Esophagus muscularis mucosa (tissue), 4 donors: ENCODE data around the gene GJC2. TPM values are rescaled to one million over a fixed set of nuclear protein-coding genes. Genes with fewer than 3 reads are reported as not detected.
"Not testable (repeated sequence)": the region's sequence is repeated elsewhere in the genome, so short reads cannot be mapped to it uniquely, and the experiment has no call there.

ENCODE experiments used
- DNase-seq: peaks from one replicate; pipeline ENCODE4 v3.0.0-alpha.2; 2017; ENCODE audit errors: extremely low spot score
- H3K27ac ChIP-seq, 4 donors: fragments of 200-600 bp; sonication (generic); replicated peaks in 1 of 4; 1 replicate in 3 of 4; 2 replicates in 1 of 4; pipeline ENCODE4 v1.5.1; 2016 to 2019; ENCODE audit warnings: mild to moderate bottlenecking in 1 of 4
- H3K27me3 ChIP-seq, 4 donors: fragments of 200-600 bp; sonication (generic); one replicate each; pipeline versions ENCODE4 v1.5.1 to v1.6.0; 2016 to 2019
- H3K36me3 ChIP-seq, 4 donors: fragments of 200-600 bp; sonication (generic); one replicate each; pipeline ENCODE4 v1.5.1; 2016 to 2019
- H3K4me1 ChIP-seq, 4 donors: fragments of 200-600 bp; sonication (generic); one replicate each; pipeline ENCODE4 v1.5.1; 2016 to 2019
- H3K4me3 ChIP-seq, 4 donors: fragments of 200-600 bp; sonication (generic); 1 replicate in 2 of 4; 2 replicates in 2 of 4; pipeline ENCODE4 v1.5.1; 2016 to 2019; ENCODE audit warnings: mild to moderate bottlenecking in 4 of 4, moderate library complexity in 1 of 4
- H3K9me3 ChIP-seq, 4 donors: fragments of 200-600 bp; sonication (generic); 1 replicate in 3 of 4; 2 replicates in 1 of 4; pipeline ENCODE4 v1.5.1; 2016 to 2019
- CTCF ChIP-seq, 3 experiments: fragments of 200-600 bp in 2 of 3; fragments of 450-650 bp in 1 of 3; sonication (generic) in 2 of 3; IDR thresholded peaks; one replicate each; pipeline ENCODE4 v1.5.1; 2017 to 2019; ENCODE audit warnings: antibody characterized with exemption in 3 of 3, mild to moderate bottlenecking in 2 of 3, moderate library complexity in 1 of 3
- EP300 ChIP-seq: sonication (generic); formaldehyde crosslinking; IDR thresholded peaks from one replicate; pipeline ENCODE4 v1.6.1; 2017; ENCODE audit warnings: antibody characterized with exemption
- POLR2A ChIP-seq: fragments of 450-650 bp; IDR thresholded peaks from one replicate; pipeline ENCODE4 v1.6.1; 2017; ENCODE audit warnings: antibody characterized with exemption, moderate library complexity, mild to moderate bottlenecking, low read depth
- POLR2AphosphoS5 ChIP-seq, 2 donors: sonication (generic); formaldehyde crosslinking; IDR thresholded peaks; one replicate each; pipeline ENCODE4 v1.6.1; 2017; ENCODE audit warnings: antibody characterized with exemption in 2 of 2
- WGBS: methylation state at CpG from one replicate; pipeline ENCODE4 v1.1.5; 2018; 5-methylcytosine and 5-hydroxymethylcytosine counted together
- intact Hi-C: fragments of 100-400 bp; cut with DNase I; formaldehyde crosslinking; loops from one replicate; pipeline ENCODE4 v1.15.1; 2023
- total RNA-seq, 4 donors: library from RNA; depleted of rRNA; stranded (reverse); fragments of >200 nt; gene quantifications; one replicate each; pipeline versions ENCODE4 v1.1.0 to v1.2.1, GENCODE V29; 2016

The GJC2 gene
- total RNA-seq, 4 donors from 2014 or later, result 6.0 to 11.3 (median 7.8) TPM

DNA sequence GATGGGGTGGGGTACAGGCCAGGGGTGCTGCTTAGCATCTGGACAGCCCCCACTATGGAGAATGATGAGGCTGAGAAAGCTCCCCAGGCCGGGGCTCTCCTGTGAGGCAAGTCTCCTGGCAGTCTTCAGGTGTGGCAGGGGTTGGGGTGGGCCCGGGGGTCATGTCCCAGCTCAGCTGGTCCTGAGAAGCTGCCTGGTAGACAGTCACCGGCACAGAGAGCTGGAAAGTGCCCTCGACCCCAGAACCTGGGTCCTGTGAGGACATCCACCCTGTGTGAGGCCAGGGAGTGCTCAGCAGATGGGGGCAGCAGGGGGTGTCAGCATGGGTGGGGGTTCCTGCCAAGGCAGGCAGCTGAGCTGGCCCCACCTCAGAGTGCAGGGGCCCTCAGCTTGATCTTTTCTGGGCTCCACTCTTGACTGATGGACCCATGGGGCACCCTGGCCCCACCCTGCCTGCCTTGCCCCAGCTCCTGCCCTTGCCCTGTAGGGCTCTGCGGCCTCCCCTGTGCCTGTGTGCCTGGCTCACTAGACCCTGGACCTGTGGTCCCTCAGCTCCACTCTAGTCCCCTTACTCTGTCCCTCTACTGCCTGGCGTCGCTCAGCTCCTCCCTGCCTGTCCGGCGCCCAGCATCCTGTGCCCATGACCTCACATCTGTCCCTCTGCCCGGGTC, 21.6 kb downstream of the GJC2 start:
- peaks cover 4 to 33% (median 18%) of the 10 kb centered on the region in 4 donors for H3K36me3 ChIP-seq
- no peaks in the 10 kb centered on the region for H3K27me3 ChIP-seq
- H3K4me3 ChIP-seq, result no peak overlapping the region
- TF ChIP-seq EP300 (no peak), CTCF (IDR thresholded peaks at IDR 0.05) (no peak), POLR2A (no peak), POLR2AphosphoS5 (IDR thresholded peaks at IDR 0.05) (no peak)
- 79% methylated on average over 10 of the region's 10 CpGs for WGBS
- DNase-seq, result no peak
- no peak overlapping the region for H3K27ac ChIP-seq
- H3K4me1 ChIP-seq, result peaks cover 6 to 22% (median 17%) of the 10 kb centered on the region in 4 donors
- intact Hi-C loops, result no loop called here
- no peaks in the 10 kb centered on the region for H3K9me3 ChIP-seq

DNA sequence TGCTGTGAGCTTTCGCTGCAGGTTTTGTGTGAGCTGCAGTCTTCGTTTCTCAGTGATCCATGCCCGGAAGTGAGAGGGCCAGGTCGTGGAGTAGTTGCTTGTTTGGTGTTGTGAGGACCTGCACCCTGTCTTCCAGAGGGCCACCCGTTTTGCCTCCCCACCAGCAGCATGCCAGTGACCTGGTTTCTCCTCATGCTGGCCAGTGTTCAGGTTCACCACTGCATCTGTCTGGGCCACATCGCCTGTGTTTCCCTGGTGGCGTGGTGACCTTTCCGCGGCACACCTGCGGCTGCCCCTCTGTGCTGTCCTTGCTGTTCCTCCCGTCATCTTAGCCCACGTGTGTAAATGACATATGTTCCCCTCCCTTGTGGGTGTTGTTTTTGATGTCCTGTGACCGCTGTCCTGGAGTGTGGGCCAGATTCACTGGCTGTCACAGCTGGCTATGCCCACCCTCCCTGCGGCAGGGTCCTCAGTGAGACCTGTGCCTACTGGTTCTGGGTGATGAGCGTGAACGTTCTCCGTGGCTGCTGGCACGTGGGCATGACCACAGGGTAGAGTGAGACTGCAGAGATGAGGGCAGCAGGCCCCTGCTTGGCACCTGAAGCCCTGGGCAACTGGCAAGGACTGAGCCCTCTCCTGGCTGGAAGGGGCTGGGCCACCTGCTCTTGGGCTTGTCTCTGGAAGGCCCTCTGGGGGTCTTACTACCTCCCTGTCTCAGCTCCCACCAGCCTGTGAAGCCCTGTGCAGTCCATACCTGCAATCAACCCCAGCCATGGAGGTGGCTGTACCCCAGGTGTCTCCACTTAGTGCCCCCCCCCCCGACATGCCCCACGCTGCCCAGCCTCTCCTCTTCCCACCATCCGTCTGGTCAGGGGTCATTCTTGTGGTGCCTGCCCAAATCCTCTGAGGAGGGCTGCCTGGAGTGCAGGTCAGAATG, 23.1 kb downstream of the GJC2 start:
- DNase-seq, result no peak
- H3K27ac ChIP-seq, result no peak overlapping the region
- peaks cover 4 to 40% (median 22%) of the 10 kb centered on the region in 4 donors for H3K36me3 ChIP-seq
- no peaks in the 10 kb centered on the region for H3K9me3 ChIP-seq
- H3K27me3 ChIP-seq, result no peaks in the 10 kb centered on the region
- WGBS, result 85% methylated on average over 11 of the region's 21 CpGs
- TF ChIP-seq EP300 (no peak), POLR2A (no peak), POLR2AphosphoS5 (IDR thresholded peaks at IDR 0.05) (no peak), CTCF (IDR thresholded peaks at IDR 0.05) (no peak)
- no peak overlapping the region for H3K4me3 ChIP-seq
- intact Hi-C loops, result no loop called here
- H3K4me1 ChIP-seq, result peaks cover 0 to 12% (median 8%) of the 10 kb centered on the region in 4 donors

DNA sequence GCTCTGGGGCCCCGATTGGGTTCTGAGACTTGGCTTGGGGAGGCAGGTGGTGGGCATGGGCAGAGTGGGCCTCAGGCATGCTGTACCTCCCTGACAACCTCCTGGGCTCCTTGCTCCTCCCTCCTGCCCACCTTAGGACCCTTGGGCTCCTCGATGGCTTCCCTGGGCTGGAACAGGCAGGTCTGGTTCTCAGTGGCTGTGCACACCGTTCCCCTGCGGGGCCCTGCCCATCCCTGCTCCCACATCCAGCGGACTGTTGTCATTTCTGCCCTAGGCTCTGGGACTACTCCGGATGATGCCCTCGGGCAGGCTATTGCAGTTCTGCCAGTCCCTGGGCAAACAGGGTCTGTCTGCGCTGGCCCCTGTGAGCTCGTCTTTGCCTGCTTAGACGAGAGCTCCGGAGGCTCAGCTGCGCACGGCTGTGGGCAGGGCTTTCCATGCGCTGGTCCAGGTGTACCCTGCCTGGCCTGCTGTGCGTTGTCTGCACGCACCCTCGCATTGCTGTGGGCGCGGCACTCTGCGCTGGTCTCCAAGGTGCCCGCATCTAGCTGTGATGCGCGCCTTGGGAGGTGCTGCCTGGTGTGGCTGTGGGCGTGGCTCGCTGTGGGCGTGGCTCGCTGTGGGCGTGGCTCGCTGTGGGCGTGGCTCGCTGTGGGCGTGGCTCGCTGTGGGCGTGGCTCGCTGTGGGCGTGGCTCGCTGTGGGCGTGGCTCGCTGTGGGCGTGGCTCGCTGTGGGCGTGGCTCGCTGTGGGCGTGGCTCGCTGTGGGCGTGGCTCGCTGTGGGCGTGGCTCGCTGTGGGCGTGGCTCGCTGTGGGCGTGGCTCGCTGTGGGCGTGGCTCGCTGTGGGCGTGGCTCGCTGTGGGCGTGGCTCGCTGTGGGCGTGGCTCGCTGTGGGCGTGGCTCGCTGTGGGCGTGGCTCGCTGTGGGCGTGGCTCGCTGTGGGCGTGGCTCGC, 24.1 kb downstream of the GJC2 start:
- DNase-seq, H3K4me3 ChIP-seq, H3K9me3 ChIP-seq, intact Hi-C loops, H3K27me3 ChIP-seq: not testable (repeated sequence)
- 33% methylated on average over 3 of the region's 69 CpGs for WGBS
- Histone ChIP-seq H3K36me3 (peaks cover 4 to 40% (median 22%) of the 10 kb centered on the region in 4 donors), H3K4me1 (peaks cover 0 to 14% (median 9%) of the 10 kb centered on the region in 4 donors), H3K27ac (peak overlapping the region in 1 of 4 donors; percentile 19)

- Histone ChIP-seq H3K9me3 (no peaks in the 10 kb centered on the region), H3K27ac (no peak overlapping the region), H3K4me1 (peaks cover 0 to 17% (median 9%) of the 10 kb centered on the region in 4 donors), H3K27me3 (no peaks in the 10 kb centered on the region), H3K4me3 (peak overlapping the region in 1 of 4 donors; percentile 5), H3K36me3 (peaks cover 4 to 40% (median 20%) of the 10 kb centered on the region in 4 donors)
- DNase-seq, result no peak
- 99% methylated on average over 12 of the region's 52 CpGs for WGBS
- TF ChIP-seq CTCF (IDR thresholded peaks at IDR 0.05) (no peak), EP300 (no peak), POLR2AphosphoS5 (IDR thresholded peaks at IDR 0.05) (no peak), POLR2A (no peak)
- intact Hi-C loops, result no loop called here
Measured at GRCh38 chr1:228174482-228175315, 25.0 kb downstream of the GJC2 start.
